Liver (tissue), 3 donors: ENCODE measurements around the gene ACSM2B.

Source experiments
- ATF3 ChIP-seq: IDR thresholded peaks from 2 replicates; pipeline ENCODE4 v1.6.1; 2016; ENCODE audit warnings: antibody characterized with exemption
- CTCF ChIP-seq: fragments of 150-350 bp; IDR thresholded peaks from 2 replicates; pipeline ENCODE4 v1.5.1; 2017; ENCODE audit warnings: improper control_type of control experiment, low read depth, low read length; ENCODE audit not compliant: missing input control
- EGR1 ChIP-seq, 2 donors: IDR thresholded peaks; 2 replicates each; pipeline ENCODE4 v1.6.1; 2016 to 2018; ENCODE audit warnings: antibody characterized with exemption in 2 of 2, low read depth in 2 of 2
- GABPA ChIP-seq, 2 donors: IDR thresholded peaks in 1 of 2; conservative IDR thresholded peaks in 1 of 2; 2 replicates each; pipeline ENCODE4 v1.6.1; 2016; ENCODE audit warnings: antibody characterized with exemption in 2 of 2, mild to moderate bottlenecking in 1 of 2, moderate library complexity in 1 of 2
- MAX ChIP-seq: IDR thresholded peaks from 2 replicates; pipeline ENCODE4 v1.6.1; 2016; ENCODE audit warnings: antibody characterized with exemption
- NR2F2 ChIP-seq: IDR thresholded peaks from 2 replicates; pipeline ENCODE4 v1.6.1; 2016; ENCODE audit warnings: antibody characterized with exemption
- RXRA ChIP-seq, 2 donors: IDR thresholded peaks; 2 replicates each; pipeline ENCODE4 v1.6.1; 2017 to 2018; ENCODE audit warnings: antibody characterized with exemption in 2 of 2, mild to moderate bottlenecking in 1 of 2
- donor health status: healthy.
- donor health status: healthy.

GRCh38 chr16:20598832-20599469, 22.8 kb upstream of the ACSM2B start:
- TF ChIP-seq GABPA (IDR thresholded peaks at IDR 0.05 in 1 of 2, conservative IDR thresholded peaks at IDR 0.05 in 1 of 2) (peak in 1 of 2 donors; percentile 46), CTCF (no peak), MAX (peak; percentile 86), RXRA (IDR thresholded peaks at IDR 0.05) (peak; percentile 61 to 95), NR2F2 (no peak), ATF3 (no peak), EGR1 (IDR thresholded peaks at IDR 0.05; ENCODE audit: low read depth in 2 of 2) (peak in 1 of 2 donors; percentile 19)
